ENCODE measurements around the gene HSPA5.
A peak's percentile ranks its signal among the peaks of the same experiment; 100 is the strongest.

The HSPA5 gene

DNA sequence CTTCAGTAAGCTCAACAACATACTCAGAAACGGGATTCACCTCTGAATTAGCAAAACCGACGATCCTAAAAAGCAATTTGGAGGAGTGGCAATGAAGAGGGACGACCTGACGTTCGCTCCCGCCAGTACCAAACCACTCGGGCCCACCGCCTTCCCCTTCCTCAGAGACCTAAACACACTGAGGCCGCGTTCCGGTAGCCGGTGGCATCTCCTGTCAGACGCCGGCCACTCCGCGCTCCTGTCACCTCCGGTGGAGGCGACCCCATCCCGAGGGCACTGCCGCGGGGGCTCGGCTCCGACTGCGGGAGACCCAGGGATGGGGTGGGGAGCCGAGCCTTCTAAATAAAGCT lies 52.2 kb downstream of the HSPA5 start:
- TF ChIP-seq, protein P1, sequence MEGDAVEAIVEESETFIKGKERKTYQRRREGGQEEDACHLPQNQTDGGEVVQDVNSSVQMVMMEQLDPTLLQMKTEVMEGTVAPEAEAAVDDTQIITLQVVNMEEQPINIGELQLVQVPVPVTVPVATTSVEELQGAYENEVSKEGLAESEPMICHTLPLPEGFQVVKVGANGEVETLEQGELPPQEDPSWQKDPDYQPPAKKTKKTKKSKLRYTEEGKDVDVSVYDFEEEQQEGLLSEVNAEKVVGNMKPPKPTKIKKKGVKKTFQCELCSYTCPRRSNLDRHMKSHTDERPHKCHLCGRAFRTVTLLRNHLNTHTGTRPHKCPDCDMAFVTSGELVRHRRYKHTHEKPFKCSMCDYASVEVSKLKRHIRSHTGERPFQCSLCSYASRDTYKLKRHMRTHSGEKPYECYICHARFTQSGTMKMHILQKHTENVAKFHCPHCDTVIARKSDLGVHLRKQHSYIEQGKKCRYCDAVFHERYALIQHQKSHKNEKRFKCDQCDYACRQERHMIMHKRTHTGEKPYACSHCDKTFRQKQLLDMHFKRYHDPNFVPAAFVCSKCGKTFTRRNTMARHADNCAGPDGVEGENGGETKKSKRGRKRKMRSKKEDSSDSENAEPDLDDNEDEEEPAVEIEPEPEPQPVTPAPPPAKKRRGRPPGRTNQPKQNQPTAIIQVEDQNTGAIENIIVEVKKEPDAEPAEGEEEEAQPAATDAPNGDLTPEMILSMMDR (IDR thresholded peaks at IDR 0.05; ENCODE audit: low read depth, low read length, missing control alignments) = no peak
- Histone ChIP-seq H3K27me3 (replicated peaks) (no peaks in the 10 kb centered on the region), H3K4me3 (ENCODE audit: low read depth, low read length) (peak overlapping the region; percentile 99), H3K36me3 (replicated peaks) (no peaks in the 10 kb centered on the region), H3K27ac (peak overlapping the region; percentile 84)
- in situ Hi-C loops (cut with HindIII; ENCODE audit: low pct_ligation_motif_present, low sequenced_read_pairs) = no loop called here
- no peak for DNase-seq
